Measurements from ENCODE around the gene SUSD4. TPM values are rescaled to one million over a fixed set of nuclear protein-coding genes. Genes with fewer than 3 reads are reported as not detected.

The SUSD4 gene
- total and polyA plus RNA-seq, 9 donors = 23.0 to 80.5 (median 36.6) TPM

- 90 to 96% (median 91%) methylated on average over 2 of the region's 2 CpGs for WGBS, 3 donors
- Histone ChIP-seq H3K27me3 (no peaks in the 10 kb centered on the region), H3K27ac (no peak overlapping the region), H3K9me3 (no peaks in the 10 kb centered on the region), H3K4me1 (ENCODE audit: insufficient read depth) (peaks cover 3% of the 10 kb centered on the region), H3K36me3 (no peaks in the 10 kb centered on the region), H3K4me3 (no peak overlapping the region)
- no peak for DNase-seq
- TF ChIP-seq EP300 (IDR thresholded peaks at IDR 0.05) = no peak
- intact Hi-C loops (cut with DNase I) = no loop called here
Measured at GRCh38 chr1:223355699-223356098, 8.3 kb downstream of the SUSD4 start.

GRCh38 chr1:223353939-223354338 lies 10.0 kb downstream of the SUSD4 start:
- peaks cover 11% of the 10 kb centered on the region for H3K4me1 ChIP-seq (ENCODE audit: insufficient read depth)
- TF ChIP-seq EP300 (IDR thresholded peaks at IDR 0.05) (no peak), POLR2A (IDR thresholded peaks at IDR 0.05) (no peak), CTCF (IDR thresholded peaks at IDR 0.05) (no peak)
- WGBS, 3 donors = 15 to 36% (median 17%) methylated on average over 6 of the region's 6 CpGs

GRCh38 chr1:223352944-223353343 lies 11.0 kb downstream of the SUSD4 start:
- Histone ChIP-seq H3K4me1 (ENCODE audit: insufficient read depth) (peaks cover 16% of the 10 kb centered on the region), H3K27ac (no peak overlapping the region), H3K36me3 (no peaks in the 10 kb centered on the region), H3K27me3 (no peaks in the 10 kb centered on the region), H3K9me3 (no peaks in the 10 kb centered on the region), H3K4me3 (no peak overlapping the region)
- TF ChIP-seq CTCF (IDR thresholded peaks at IDR 0.05) (no peak), POLR2A (IDR thresholded peaks at IDR 0.05) (no peak), EP300 (IDR thresholded peaks at IDR 0.05) (no peak)
- DNase-seq = no peak
- WGBS, 3 donors = 61 to 68% (median 67%) methylated on average over 7 of the region's 7 CpGs
- intact Hi-C loops (cut with DNase I) = no loop called here

More at GRCh38 chr1:223353939-223354338, 10.0 kb downstream of the SUSD4 start:
- no peak overlapping the region for H3K4me3 ChIP-seq
- H3K9me3 ChIP-seq = no peaks in the 10 kb centered on the region
- no peaks in the 10 kb centered on the region for H3K36me3 ChIP-seq
- intact Hi-C loops (cut with DNase I) = no loop called here
- H3K27ac ChIP-seq = no peak overlapping the region
- no peaks in the 10 kb centered on the region for H3K27me3 ChIP-seq
- no peak for DNase-seq

GRCh38 chr1:223350361-223350908 lies 13.5 kb downstream of the SUSD4 start:
- H3K36me3 ChIP-seq = no peaks in the 10 kb centered on the region
- H3K27me3 ChIP-seq = no peaks in the 10 kb centered on the region
- intact Hi-C loops (cut with DNase I) = no loop called here
- TF ChIP-seq CTCF (IDR thresholded peaks at IDR 0.05) = no peak
- TF ChIP-seq POLR2A (IDR thresholded peaks at IDR 0.05) = no peak
- TF ChIP-seq EP300 (IDR thresholded peaks at IDR 0.05) = no peak
- H3K9me3 ChIP-seq = no peaks in the 10 kb centered on the region
- WGBS, 3 donors = 42 to 46% (median 46%) methylated on average over 5 of the region's 5 CpGs
- DNase-seq = no peak
- H3K4me3 ChIP-seq = no peak overlapping the region
- H3K4me1 ChIP-seq (ENCODE audit: insufficient read depth) = peaks cover 30% of the 10 kb centered on the region
- no peak overlapping the region for H3K27ac ChIP-seq

- Histone ChIP-seq H3K4me1 (ENCODE audit: insufficient read depth) (peaks cover 35% of the 10 kb centered on the region), H3K27ac (no peak overlapping the region), H3K36me3 (no peaks in the 10 kb centered on the region), H3K27me3 (no peaks in the 10 kb centered on the region), H3K4me3 (no peak overlapping the region), H3K9me3 (no peaks in the 10 kb centered on the region)
- WGBS, 3 donors = 84 to 94% (median 93%) methylated on average over 3 of the region's 3 CpGs
- DNase-seq = no peak
- no peak for TF ChIP-seq POLR2A (IDR thresholded peaks at IDR 0.05)
- TF ChIP-seq CTCF (IDR thresholded peaks at IDR 0.05) = no peak
- intact Hi-C loops (cut with DNase I) = no loop called here
Measured at GRCh38 chr1:223349241-223349640, 14.7 kb downstream of the SUSD4 start.
